HK-2 (cell line): ENCODE measurements around the gene ZNF837.
"Not testable (repeated sequence)": the region's sequence is repeated elsewhere in the genome, so short reads cannot be mapped to it uniquely, and the experiment has no call there.

Source experiments
- DNase-seq: peaks from one replicate; pipeline ENCODE4 v3.0.0-alpha.2; 2018; ENCODE audit not compliant: unreplicated experiment

The ZNF837 gene

GRCh38 chr19:58396691-58397532, 16.1 kb upstream of the ZNF837 start:
- DNase-seq: no peak

DNA sequence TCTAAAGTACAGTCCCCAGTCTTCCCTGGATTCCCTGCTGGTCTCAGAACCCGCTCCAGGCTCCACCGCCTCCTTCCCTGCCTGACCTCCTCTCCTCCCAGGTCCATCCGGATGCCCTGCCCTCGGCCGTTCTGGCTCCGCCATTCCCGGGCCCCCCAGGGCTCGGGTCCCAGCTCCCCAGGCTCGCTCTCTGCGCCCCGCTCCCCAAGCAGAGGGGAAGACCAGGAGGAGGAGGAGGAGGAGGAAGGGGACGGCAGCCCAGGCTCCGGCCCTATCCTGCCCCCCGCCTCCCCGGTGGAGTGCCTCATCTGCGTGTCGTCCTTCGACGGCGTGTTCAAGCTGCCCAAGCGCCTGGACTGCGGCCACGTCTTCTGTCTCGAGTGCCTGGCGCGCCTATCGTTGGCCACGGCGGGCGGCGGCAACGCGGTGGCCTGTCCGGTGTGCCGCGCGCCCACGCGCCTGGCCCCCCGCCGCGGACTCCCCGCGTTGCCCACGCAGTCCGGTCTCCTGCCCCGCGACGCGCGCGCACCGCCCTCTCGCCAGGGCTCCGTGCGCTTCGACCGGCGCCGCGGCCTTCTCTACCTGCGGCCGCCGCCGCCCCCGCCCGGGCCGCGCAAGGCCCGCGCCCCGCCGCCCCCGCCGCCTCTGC, 15.3 kb upstream of the ZNF837 start:
- DNase-seq: peak; percentile 45

DNA sequence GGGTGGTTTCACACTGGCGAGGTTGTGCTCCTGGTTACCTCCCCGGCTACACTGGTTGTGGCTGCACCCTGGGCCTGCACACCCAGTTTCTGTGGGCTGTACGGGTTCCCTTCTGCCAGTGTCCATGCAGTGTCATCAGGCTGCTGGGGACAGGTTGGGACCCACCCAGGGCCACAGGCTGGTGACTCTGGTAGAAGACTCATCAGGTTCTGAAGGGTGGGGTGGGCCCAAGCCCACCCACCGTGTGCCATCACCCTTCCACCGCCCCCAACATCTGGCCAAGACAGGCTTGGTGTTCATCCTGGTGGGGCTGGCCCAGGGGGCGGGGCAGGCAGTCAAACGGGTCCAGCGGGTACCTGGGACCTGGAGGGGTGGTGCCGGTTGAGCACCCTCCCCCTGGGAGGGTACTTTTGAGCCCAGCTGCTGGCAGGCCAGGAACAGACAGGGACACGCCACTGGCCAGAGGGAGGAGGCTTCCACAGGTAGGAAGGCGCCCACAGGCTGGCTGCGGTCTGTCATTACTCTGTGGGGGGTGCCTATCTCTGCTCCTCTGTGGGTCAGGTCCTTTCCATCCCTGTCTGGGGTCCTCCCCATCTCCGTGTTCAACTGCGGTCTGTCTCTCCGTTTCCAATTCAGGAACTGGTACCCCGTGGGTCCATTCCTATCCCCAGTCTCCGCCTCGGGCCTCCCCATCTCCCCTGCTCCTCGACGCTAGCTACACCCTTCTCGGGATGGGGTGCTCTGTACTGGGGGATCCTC, 14.6 kb upstream of the ZNF837 start, which contains the start of gene RNF225:
Gene RNF225 (plus strand): TSS at position 437 of the 759 bp plus-strand sequence. CDS start 434 bp downstream, outside the sequence.
- DNase-seq: peak; percentile 68

GRCh38 chr19:58394821-58395219, 14.0 kb upstream of the ZNF837 start:
- DNase-seq: no peak

- DNase-seq: no peak
These were observed 12.8 kb upstream of the ZNF837 start for GRCh38 chr19:58393725-58394033.

DNA sequence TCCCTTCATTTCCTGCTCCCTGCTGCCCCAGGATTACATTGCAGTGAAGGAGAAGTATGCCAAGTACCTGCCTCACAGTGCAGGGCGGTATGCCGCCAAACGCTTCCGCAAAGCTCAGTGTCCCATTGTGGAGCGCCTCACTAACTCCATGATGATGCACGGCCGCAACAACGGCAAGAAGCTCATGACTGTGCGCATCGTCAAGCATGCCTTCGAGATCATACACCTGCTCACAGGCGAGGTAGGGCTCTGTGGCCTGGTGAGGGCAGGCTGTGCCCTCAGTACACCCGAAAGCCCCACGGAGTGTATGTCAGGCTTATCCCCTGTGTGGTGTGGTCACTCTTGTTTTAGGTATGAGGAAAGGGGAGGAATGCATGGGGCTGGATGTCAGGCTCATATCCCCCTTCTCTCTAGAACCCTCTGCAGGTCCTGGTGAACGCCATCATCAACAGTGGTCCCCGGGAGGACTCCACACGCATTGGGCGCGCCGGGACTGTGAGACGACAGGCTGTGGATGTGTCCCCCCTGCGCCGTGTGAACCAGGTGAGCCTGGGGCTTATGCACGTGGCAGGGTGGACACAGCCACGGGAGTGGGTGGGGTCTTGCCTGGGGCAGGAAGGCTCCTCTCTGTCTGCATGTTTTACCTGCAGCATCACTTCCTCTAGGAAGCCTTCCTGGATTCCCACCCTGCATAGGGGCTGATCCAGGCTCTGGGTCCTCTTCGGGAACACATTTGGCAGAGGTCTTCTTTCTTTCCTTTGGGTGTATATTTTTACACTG, 12.3 kb upstream of the ZNF837 start:
- DNase-seq: no peak

DNA sequence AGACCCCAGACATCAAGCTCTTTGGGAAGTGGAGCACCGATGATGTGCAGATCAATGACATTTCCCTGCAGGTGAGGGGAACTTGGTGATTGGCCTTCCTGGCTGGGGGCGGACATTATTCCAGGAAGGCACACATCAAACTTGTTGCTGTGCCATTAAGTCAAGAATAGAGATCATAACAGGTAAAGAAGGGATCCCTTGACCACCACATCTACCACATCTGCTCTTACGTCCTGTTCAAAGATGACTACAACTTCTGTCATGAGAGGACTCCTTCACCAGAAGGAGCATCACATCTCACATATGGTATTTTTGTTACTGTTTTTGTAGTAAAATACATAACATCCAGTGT, 7.3 kb upstream of the ZNF837 start:
- no peak for DNase-seq

DNA sequence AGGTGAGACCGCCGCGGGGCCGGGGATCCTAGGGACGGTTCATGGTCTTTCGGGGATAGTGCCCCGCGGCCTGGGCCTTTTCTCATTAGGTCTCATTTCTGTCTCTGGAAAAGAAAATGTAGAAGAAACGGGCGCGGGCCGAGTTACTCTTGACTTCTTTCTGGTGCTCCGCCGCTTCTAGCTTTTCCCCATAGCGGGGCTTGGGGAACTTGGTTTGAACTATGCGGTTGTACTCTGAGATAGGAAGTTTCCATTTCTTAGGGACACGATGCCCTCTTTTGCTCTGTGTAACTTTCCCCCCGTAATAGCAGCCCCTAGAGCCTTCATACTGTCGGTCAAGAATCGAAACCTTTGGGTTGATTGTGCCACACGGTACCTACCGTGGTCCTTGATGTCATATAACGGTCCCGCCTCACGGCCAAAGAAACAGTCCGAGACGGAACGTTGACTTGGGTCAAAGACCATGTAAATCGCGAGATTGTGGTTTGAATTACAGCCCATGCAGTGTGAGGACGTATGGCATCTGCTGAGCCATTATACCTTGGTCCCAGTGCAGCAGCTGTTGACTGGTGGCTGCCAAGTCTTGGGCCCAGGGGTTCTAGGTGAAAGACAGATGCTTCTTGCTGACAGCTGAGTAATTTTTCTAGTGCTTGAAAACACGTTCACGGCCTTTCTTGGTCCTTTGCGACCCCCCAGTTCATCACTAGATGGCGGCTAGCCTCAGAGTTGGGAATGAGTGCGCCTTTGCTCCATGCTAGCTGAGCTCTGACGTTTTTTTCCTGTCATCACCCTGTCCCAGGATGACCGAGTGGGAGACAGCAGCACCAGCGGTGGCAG, 6.7 kb upstream of the ZNF837 start:
- DNase-seq: peak; percentile 22

GRCh38 chr19:58386576-58387337, 5.9 kb upstream of the ZNF837 start, which contains the start of gene RPS5:
TSS of gene RPS5 (plus strand) at chr19:58387269. CDS start at chr19:58388138, 869 bp downstream.
- DNase-seq: peak; percentile 98

- peak; percentile 59 for DNase-seq
These were observed 5.2 kb upstream of the ZNF837 start for GRCh38 chr19:58385891-58386575.

- no peak for DNase-seq
These were observed 4.6 kb upstream of the ZNF837 start for GRCh38 chr19:58385313-58385890.

- DNase-seq: no peak
These were observed 2.3 kb upstream of the ZNF837 start for GRCh38 chr19:58382997-58383603.

GRCh38 chr19:58381460-58382212, 806 bp upstream of the ZNF837 start:
- DNase-seq: no peak

- no peak for DNase-seq
These were observed 681 bp downstream of the ZNF837 start for GRCh38 chr19:58380037-58380661.

- DNase-seq: no peak
These were observed 1.6 kb downstream of the ZNF837 start for GRCh38 chr19:58379246-58379645.

GRCh38 chr19:58376724-58377123, 4.1 kb downstream of the ZNF837 start:
- not testable (repeated sequence) for DNase-seq

DNA sequence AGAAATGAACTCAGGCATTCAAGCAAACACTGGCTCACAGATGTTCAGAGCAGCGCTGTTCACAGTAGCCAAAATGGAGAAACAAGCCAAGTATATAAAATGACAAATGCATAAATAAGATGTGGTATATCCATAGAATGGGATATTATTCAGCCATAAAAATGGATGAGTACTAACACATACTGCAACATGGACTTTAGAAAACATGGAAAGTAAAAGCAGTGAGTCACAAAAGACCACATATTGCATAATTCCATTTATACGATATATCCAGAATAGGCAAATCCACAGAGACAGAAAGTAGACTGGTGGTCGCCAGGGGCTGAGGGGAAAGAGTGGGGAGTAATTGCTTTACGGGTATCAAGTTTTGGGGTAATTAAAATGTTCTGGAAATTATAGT, 6.6 kb downstream of the ZNF837 start:
- DNase-seq: no peak
